Neural crest cell (in vitro differentiated cells): ENCODE results near the gene BAK1. TPM values are rescaled to one million over a fixed set of nuclear protein-coding genes. Genes with fewer than 3 reads are reported as not detected.

Experiments used
- DNase-seq: peaks from one replicate; pipeline ENCODE4 v3.0.0; 2021; ENCODE audit warnings: low read depth, mixed read lengths, low spot score
- H3K27ac Mint-ChIP-seq: one replicate; pipeline ENCODE4 v1.8.0; 2021; ENCODE audit warnings: mild to moderate bottlenecking, mixed read lengths; ENCODE audit not compliant: unreplicated experiment
- H3K27me3 Mint-ChIP-seq: 2 replicates; pipeline ENCODE4 v1.8.0; 2021; ENCODE audit warnings: low read depth, mild to moderate bottlenecking, mixed read lengths
- H3K36me3 Mint-ChIP-seq: 2 replicates; pipeline ENCODE4 v1.8.0; 2021; ENCODE audit warnings: low read depth, mild to moderate bottlenecking, mixed read lengths
- H3K4me1 Mint-ChIP-seq: 2 replicates; pipeline ENCODE4 v1.8.0; 2021; ENCODE audit warnings: mixed read lengths
- H3K4me3 Mint-ChIP-seq: one replicate; pipeline ENCODE4 v1.8.0; 2021; ENCODE audit warnings: mild to moderate bottlenecking, mixed read lengths
- H3K9me3 Mint-ChIP-seq: 2 replicates; pipeline ENCODE4 v1.8.0; 2021; ENCODE audit warnings: mixed read lengths
- total RNA-seq: library from RNA; stranded (reverse); gene quantifications from 2 replicates; pipeline ENCODE4 v1.2.1, GENCODE V29; 2021
- TF ChIP-seq, protein P1 (sequence below): fragments of 200-600 bp; sonication (generic); conservative IDR thresholded peaks from 2 replicates; pipeline ENCODE4 v1.5.0; 2021; ENCODE audit warnings: antibody characterized with exemption, mild to moderate bottlenecking

Gene BAK1
- total RNA-seq, 1 donor from 2014 or later, result 29.9 TPM

- H3K27ac Mint-ChIP-seq, result no peak overlapping the region
- no peak for DNase-seq
- no peaks in the 10 kb centered on the region for H3K36me3 Mint-ChIP-seq
- no peaks in the 10 kb centered on the region for H3K9me3 Mint-ChIP-seq
- no peaks in the 10 kb centered on the region for H3K27me3 Mint-ChIP-seq
- TF ChIP-seq, protein P1, sequence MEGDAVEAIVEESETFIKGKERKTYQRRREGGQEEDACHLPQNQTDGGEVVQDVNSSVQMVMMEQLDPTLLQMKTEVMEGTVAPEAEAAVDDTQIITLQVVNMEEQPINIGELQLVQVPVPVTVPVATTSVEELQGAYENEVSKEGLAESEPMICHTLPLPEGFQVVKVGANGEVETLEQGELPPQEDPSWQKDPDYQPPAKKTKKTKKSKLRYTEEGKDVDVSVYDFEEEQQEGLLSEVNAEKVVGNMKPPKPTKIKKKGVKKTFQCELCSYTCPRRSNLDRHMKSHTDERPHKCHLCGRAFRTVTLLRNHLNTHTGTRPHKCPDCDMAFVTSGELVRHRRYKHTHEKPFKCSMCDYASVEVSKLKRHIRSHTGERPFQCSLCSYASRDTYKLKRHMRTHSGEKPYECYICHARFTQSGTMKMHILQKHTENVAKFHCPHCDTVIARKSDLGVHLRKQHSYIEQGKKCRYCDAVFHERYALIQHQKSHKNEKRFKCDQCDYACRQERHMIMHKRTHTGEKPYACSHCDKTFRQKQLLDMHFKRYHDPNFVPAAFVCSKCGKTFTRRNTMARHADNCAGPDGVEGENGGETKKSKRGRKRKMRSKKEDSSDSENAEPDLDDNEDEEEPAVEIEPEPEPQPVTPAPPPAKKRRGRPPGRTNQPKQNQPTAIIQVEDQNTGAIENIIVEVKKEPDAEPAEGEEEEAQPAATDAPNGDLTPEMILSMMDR, result no peak
- peaks cover 10% of the 10 kb centered on the region for H3K4me1 Mint-ChIP-seq
- no peak overlapping the region for H3K4me3 Mint-ChIP-seq
Measured at GRCh38 chr6:33577718-33578117, 2.4 kb downstream of the BAK1 start.

GRCh38 chr6:33577106-33577535, 3.0 kb downstream of the BAK1 start:
- no peaks in the 10 kb centered on the region for H3K9me3 Mint-ChIP-seq
- peak overlapping the region; percentile 50 for H3K27ac Mint-ChIP-seq
- peak overlapping the region; percentile 51 for H3K4me3 Mint-ChIP-seq
- DNase-seq, result no peak
- TF ChIP-seq, protein P1, result no peak
- H3K36me3 Mint-ChIP-seq, result no peaks in the 10 kb centered on the region
- H3K27me3 Mint-ChIP-seq, result no peaks in the 10 kb centered on the region
- peaks cover 10% of the 10 kb centered on the region for H3K4me1 Mint-ChIP-seq

DNA sequence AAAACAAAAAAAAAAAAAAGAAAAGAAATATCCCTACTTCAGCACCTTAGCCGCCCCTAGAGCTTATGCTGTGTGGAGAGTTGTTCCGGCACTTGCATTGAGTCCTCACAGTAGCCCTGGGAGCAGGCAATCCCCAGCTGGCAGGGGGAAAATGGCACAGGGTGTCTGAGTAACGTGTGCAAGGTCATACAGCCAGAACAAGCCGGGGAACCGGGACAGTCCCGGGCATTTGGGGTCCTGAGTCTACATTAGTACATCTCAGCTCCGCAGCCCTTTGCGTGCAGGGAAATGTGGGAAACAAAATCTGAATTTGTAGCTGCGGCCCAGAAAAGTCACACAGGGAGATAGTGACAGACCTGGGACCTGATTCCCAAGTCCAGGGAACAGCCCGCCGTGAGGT, 3.4 kb downstream of the BAK1 start:
- no peak overlapping the region for H3K27ac Mint-ChIP-seq
- H3K36me3 Mint-ChIP-seq, result no peaks in the 10 kb centered on the region
- H3K4me1 Mint-ChIP-seq, result peaks cover 12% of the 10 kb centered on the region
- H3K27me3 Mint-ChIP-seq, result no peaks in the 10 kb centered on the region
- DNase-seq, result no peak
- H3K4me3 Mint-ChIP-seq, result peak overlapping the region; percentile 66
- H3K9me3 Mint-ChIP-seq, result no peaks in the 10 kb centered on the region
- TF ChIP-seq, protein P1, result no peak

DNA sequence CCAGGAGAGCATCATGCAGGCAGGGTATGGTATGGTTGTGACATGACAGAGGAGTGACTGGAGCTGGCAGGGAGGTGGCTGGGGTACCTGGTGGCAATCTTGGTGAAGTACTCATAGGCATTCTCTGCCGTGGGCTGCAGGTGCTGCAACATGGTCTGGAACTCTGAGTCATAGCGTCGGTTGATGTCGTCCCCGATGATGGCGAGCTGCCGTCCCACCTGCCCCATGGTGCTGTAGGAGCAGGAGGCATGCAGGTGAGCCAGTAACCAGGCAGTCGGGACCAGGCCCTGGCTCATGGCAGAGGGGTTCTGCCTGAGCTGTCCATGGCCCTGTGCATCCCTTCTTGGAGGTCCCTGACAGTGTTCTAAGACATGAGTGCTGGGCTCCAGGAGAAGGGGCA, 4.9 kb downstream of the BAK1 start:
- H3K4me3 Mint-ChIP-seq, result peak overlapping the region; percentile 51
- H3K4me1 Mint-ChIP-seq, result peaks cover 23% of the 10 kb centered on the region
- H3K36me3 Mint-ChIP-seq, result no peaks in the 10 kb centered on the region
- TF ChIP-seq, protein P1, result no peak
- no peaks in the 10 kb centered on the region for H3K27me3 Mint-ChIP-seq
- no peak overlapping the region for H3K27ac Mint-ChIP-seq
- no peak for DNase-seq
- no peaks in the 10 kb centered on the region for H3K9me3 Mint-ChIP-seq

GRCh38 chr6:33571637-33572316, 8.3 kb downstream of the BAK1 start:
- Mint-ChIP-seq H3K4me3 (peak overlapping the region; percentile 94), H3K27ac (peak overlapping the region; percentile 95), H3K4me1 (peaks cover 16% of the 10 kb centered on the region), H3K9me3 (no peaks in the 10 kb centered on the region), H3K27me3 (no peaks in the 10 kb centered on the region), H3K36me3 (no peaks in the 10 kb centered on the region)
- DNase-seq, result no peak
- TF ChIP-seq, protein P1, result no peak
